Liver (tissue), 9 donors: ENCODE data around the gene OR10A6. TPM values are rescaled to one million over a fixed set of nuclear protein-coding genes. Genes with fewer than 3 reads are reported as not detected.

Experiments used
- DNase-seq: peaks from one replicate; pipeline ENCODE4 v3.0.0-alpha.2; 2017; ENCODE audit warnings: low spot score
- H3K27ac ChIP-seq, 2 donors: one replicate each; pipeline ENCODE4 v1.7.0; 2013; ENCODE audit warnings: inconsistent platforms in 2 of 2, low read length in 2 of 2, control low read depth in 1 of 2, low read depth in 1 of 2, mild to moderate bottlenecking in 1 of 2
- H3K27me3 ChIP-seq, 4 donors: one replicate each; pipeline versions ENCODE4 v1.6.1 to v1.7.0; 2013; ENCODE audit warnings: low read length in 3 of 4, inconsistent platforms in 1 of 4, mild to moderate bottlenecking in 1 of 4, moderate library complexity in 1 of 4; ENCODE audit not compliant: control insufficient read depth in 4 of 4, insufficient read depth in 4 of 4
- H3K36me3 ChIP-seq, 4 donors: one replicate each; pipeline versions ENCODE4 v1.6.1 to v1.7.0; 2013; ENCODE audit warnings: low read length in 3 of 4, mild to moderate bottlenecking in 3 of 4, low read depth in 1 of 4, moderate library complexity in 1 of 4; ENCODE audit not compliant: control insufficient read depth in 4 of 4, insufficient read depth in 3 of 4
- H3K4me1 ChIP-seq, 4 donors: one replicate each; pipeline versions ENCODE4 v1.6.1 to v1.7.0; 2013; ENCODE audit warnings: low read length in 3 of 4, mild to moderate bottlenecking in 3 of 4, moderate library complexity in 1 of 4; ENCODE audit not compliant: control insufficient read depth in 4 of 4, insufficient read depth in 4 of 4
- H3K4me3 ChIP-seq, 3 donors: one replicate each; pipeline versions ENCODE4 v1.6.1 to v1.7.0; 2013; ENCODE audit warnings: low read length in 3 of 3, control low read depth in 1 of 3, low read depth in 1 of 3, mild to moderate bottlenecking in 1 of 3
- H3K9ac ChIP-seq, 2 donors: one replicate each; pipeline ENCODE4 v1.7.0; 2013; ENCODE audit warnings: low read length in 2 of 2, mild to moderate bottlenecking in 2 of 2, moderate library complexity in 2 of 2, control low read depth in 1 of 2, low read depth in 1 of 2
- H3K9me3 ChIP-seq, 4 donors: one replicate each; pipeline versions ENCODE4 v1.6.1 to v1.7.0; 2013; ENCODE audit warnings: low read length in 3 of 4; ENCODE audit not compliant: control insufficient read depth in 4 of 4
- EGR1 ChIP-seq, 2 donors: IDR thresholded peaks; 2 replicates each; pipeline ENCODE4 v1.6.1; 2016 to 2018; ENCODE audit warnings: antibody characterized with exemption in 2 of 2, low read depth in 2 of 2
- FOXA1 ChIP-seq: IDR thresholded peaks from 2 replicates; pipeline ENCODE4 v1.6.1; 2016; ENCODE audit warnings: antibody characterized with exemption
- FOXA2 ChIP-seq: IDR thresholded peaks from 2 replicates; pipeline ENCODE4 v1.6.1; 2016; ENCODE audit warnings: antibody characterized with exemption
- GABPA ChIP-seq, 2 donors: IDR thresholded peaks in 1 of 2; conservative IDR thresholded peaks in 1 of 2; 2 replicates each; pipeline ENCODE4 v1.6.1; 2016; ENCODE audit warnings: antibody characterized with exemption in 2 of 2, mild to moderate bottlenecking in 1 of 2, moderate library complexity in 1 of 2
- HNF4A ChIP-seq, 2 donors: conservative IDR thresholded peaks; 2 replicates each; pipeline ENCODE4 v1.6.1; 2016; ENCODE audit warnings: antibody characterized with exemption in 2 of 2, mild to moderate bottlenecking in 2 of 2
- HNF4G ChIP-seq: IDR thresholded peaks from 2 replicates; pipeline ENCODE4 v1.6.1; 2016; ENCODE audit warnings: antibody characterized with exemption
- JUND ChIP-seq, 2 donors: IDR thresholded peaks; 2 replicates each; pipeline ENCODE4 v1.6.1; 2016; ENCODE audit warnings: antibody characterized with exemption in 2 of 2
- NR2F2 ChIP-seq: IDR thresholded peaks from 2 replicates; pipeline ENCODE4 v1.6.1; 2016; ENCODE audit warnings: antibody characterized with exemption
- RAD21 ChIP-seq, 2 donors: IDR thresholded peaks; 2 replicates each; pipeline ENCODE4 v1.6.1; 2016; ENCODE audit warnings: antibody characterized with exemption in 2 of 2, mild to moderate bottlenecking in 2 of 2
- RXRA ChIP-seq, 2 donors: IDR thresholded peaks; 2 replicates each; pipeline ENCODE4 v1.6.1; 2017 to 2018; ENCODE audit warnings: antibody characterized with exemption in 2 of 2, mild to moderate bottlenecking in 1 of 2
- SP1 ChIP-seq: IDR thresholded peaks from 2 replicates; pipeline ENCODE4 v1.6.1; 2018; ENCODE audit warnings: antibody characterized with exemption, mild to moderate bottlenecking
- TAF1 ChIP-seq: conservative IDR thresholded peaks from 2 replicates; pipeline ENCODE4 v1.6.1; 2016; ENCODE audit warnings: antibody characterized with exemption, mild to moderate bottlenecking
- YY1 ChIP-seq: IDR thresholded peaks from 2 replicates; pipeline ENCODE4 v1.6.1; 2016; ENCODE audit warnings: antibody characterized with exemption, mild to moderate bottlenecking
- whole genome bisulfite sequencing: extraction: QIAGEN DNeasy Blood & Tissue Kit; methylation state at CpG from one replicate; pipeline ENCODE4 v1.1.7; 2013; 5-methylcytosine and 5-hydroxymethylcytosine counted together
- polyA plus RNA-seq, 2 donors: library from polyadenylated mRNA; stranded (reverse) in 1 of 2; unstranded in 1 of 2; fragments of 200-250 nt in 1 of 2; fragments of >200 nt in 1 of 2; fragmentation: Nextera tagmentation in 1 of 2; extraction: Ambion mirVana in 1 of 2; gene quantifications; one replicate each; pipeline versions ENCODE4 v1.2.1 to v1.2.3, GENCODE V29; 2013 to 2015
- total RNA-seq, 2 donors: library from RNA; depleted of rRNA; stranded (reverse); fragments of >200 nt; gene quantifications; one replicate each; pipeline ENCODE4 v1.2.3, GENCODE V29; 2014
- TF ChIP-seq, protein P1 (sequence below): IDR thresholded peaks from 2 replicates; pipeline ENCODE4 v1.6.1; 2016; ENCODE audit warnings: antibody characterized with exemption
- TF ChIP-seq, protein P2 (sequence below): IDR thresholded peaks from 2 replicates; pipeline ENCODE4 v1.6.1; 2016; ENCODE audit warnings: antibody characterized with exemption, mild to moderate bottlenecking
- TF ChIP-seq, protein P3 (sequence below): fragments of 150-350 bp; IDR thresholded peaks from 2 replicates; pipeline ENCODE4 v1.5.1; 2017; ENCODE audit warnings: improper control_type of control experiment, low read depth, low read length; ENCODE audit not compliant: missing input control
- TF ChIP-seq, protein P4 (sequence below): IDR thresholded peaks from 2 replicates; pipeline ENCODE4 v1.6.1; 2016; ENCODE audit warnings: antibody characterized with exemption
- TF ChIP-seq, protein P5 (sequence below): IDR thresholded peaks from 2 replicates; pipeline ENCODE4 v1.6.1; 2016; ENCODE audit warnings: antibody characterized with exemption
- donor health status: healthy.
- donor health status: healthy.
- donor health status: healthy.
- donor health status: healthy.
- donor health status: healthy.

Gene OR10A6
- total and polyA plus RNA-seq, 4 donors = not detected

DNA sequence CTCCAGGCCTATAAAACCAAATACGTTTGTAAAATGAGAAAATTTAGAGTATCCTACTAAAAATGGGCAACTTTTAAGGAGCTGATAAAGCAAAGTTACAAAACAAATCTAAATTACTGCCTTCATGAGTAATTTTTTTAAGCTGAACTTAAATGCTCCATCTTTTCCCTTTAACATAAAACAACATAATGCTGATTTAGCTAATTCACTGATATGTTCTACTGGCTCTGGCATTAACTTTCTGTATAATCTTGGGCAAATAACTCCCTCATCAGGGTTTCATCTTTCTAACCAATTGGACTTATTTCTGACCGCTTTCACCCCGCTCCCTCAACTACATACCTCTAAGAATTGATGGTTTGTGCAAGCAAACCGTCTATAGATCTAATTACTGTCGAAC lies 10.1 kb upstream of the OR10A6 start:
- peaks cover 2 to 12% (median 11%) of the 10 kb centered on the region in 4 donors for H3K9me3 ChIP-seq
- TF ChIP-seq FOXA1 = no peak
- TF ChIP-seq, protein P1, sequence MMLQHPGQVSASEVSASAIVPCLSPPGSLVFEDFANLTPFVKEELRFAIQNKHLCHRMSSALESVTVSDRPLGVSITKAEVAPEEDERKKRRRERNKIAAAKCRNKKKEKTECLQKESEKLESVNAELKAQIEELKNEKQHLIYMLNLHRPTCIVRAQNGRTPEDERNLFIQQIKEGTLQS = no peak
- TF ChIP-seq FOXA2 = no peak
- no peak for TF ChIP-seq TAF1
- no peak for TF ChIP-seq YY1
- TF ChIP-seq, protein P2, sequence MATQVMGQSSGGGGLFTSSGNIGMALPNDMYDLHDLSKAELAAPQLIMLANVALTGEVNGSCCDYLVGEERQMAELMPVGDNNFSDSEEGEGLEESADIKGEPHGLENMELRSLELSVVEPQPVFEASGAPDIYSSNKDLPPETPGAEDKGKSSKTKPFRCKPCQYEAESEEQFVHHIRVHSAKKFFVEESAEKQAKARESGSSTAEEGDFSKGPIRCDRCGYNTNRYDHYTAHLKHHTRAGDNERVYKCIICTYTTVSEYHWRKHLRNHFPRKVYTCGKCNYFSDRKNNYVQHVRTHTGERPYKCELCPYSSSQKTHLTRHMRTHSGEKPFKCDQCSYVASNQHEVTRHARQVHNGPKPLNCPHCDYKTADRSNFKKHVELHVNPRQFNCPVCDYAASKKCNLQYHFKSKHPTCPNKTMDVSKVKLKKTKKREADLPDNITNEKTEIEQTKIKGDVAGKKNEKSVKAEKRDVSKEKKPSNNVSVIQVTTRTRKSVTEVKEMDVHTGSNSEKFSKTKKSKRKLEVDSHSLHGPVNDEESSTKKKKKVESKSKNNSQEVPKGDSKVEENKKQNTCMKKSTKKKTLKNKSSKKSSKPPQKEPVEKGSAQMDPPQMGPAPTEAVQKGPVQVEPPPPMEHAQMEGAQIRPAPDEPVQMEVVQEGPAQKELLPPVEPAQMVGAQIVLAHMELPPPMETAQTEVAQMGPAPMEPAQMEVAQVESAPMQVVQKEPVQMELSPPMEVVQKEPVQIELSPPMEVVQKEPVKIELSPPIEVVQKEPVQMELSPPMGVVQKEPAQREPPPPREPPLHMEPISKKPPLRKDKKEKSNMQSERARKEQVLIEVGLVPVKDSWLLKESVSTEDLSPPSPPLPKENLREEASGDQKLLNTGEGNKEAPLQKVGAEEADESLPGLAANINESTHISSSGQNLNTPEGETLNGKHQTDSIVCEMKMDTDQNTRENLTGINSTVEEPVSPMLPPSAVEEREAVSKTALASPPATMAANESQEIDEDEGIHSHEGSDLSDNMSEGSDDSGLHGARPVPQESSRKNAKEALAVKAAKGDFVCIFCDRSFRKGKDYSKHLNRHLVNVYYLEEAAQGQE = no peak
- TF ChIP-seq, protein P3, sequence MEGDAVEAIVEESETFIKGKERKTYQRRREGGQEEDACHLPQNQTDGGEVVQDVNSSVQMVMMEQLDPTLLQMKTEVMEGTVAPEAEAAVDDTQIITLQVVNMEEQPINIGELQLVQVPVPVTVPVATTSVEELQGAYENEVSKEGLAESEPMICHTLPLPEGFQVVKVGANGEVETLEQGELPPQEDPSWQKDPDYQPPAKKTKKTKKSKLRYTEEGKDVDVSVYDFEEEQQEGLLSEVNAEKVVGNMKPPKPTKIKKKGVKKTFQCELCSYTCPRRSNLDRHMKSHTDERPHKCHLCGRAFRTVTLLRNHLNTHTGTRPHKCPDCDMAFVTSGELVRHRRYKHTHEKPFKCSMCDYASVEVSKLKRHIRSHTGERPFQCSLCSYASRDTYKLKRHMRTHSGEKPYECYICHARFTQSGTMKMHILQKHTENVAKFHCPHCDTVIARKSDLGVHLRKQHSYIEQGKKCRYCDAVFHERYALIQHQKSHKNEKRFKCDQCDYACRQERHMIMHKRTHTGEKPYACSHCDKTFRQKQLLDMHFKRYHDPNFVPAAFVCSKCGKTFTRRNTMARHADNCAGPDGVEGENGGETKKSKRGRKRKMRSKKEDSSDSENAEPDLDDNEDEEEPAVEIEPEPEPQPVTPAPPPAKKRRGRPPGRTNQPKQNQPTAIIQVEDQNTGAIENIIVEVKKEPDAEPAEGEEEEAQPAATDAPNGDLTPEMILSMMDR = no peak
- no peak for TF ChIP-seq HNF4G
- TF ChIP-seq, protein P4, sequence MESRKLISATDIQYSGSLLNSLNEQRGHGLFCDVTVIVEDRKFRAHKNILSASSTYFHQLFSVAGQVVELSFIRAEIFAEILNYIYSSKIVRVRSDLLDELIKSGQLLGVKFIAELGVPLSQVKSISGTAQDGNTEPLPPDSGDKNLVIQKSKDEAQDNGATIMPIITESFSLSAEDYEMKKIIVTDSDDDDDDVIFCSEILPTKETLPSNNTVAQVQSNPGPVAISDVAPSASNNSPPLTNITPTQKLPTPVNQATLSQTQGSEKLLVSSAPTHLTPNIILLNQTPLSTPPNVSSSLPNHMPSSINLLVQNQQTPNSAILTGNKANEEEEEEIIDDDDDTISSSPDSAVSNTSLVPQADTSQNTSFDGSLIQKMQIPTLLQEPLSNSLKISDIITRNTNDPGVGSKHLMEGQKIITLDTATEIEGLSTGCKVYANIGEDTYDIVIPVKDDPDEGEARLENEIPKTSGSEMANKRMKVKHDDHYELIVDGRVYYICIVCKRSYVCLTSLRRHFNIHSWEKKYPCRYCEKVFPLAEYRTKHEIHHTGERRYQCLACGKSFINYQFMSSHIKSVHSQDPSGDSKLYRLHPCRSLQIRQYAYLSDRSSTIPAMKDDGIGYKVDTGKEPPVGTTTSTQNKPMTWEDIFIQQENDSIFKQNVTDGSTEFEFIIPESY = no peak
- no peak for TF ChIP-seq SP1
- TF ChIP-seq RXRA (IDR thresholded peaks at IDR 0.05) = no peak
- no peak for TF ChIP-seq RAD21 (IDR thresholded peaks at IDR 0.05)
- TF ChIP-seq JUND (IDR thresholded peaks at IDR 0.05) = no peak
- no peak for TF ChIP-seq GABPA (IDR thresholded peaks at IDR 0.05 in 1 of 2, conservative IDR thresholded peaks at IDR 0.05 in 1 of 2)
- no peak for TF ChIP-seq HNF4A (conservative IDR thresholded peaks at IDR 0.05)
- TF ChIP-seq EGR1 (IDR thresholded peaks at IDR 0.05; ENCODE audit: low read depth in 2 of 2) = no peak
- TF ChIP-seq, protein P5, sequence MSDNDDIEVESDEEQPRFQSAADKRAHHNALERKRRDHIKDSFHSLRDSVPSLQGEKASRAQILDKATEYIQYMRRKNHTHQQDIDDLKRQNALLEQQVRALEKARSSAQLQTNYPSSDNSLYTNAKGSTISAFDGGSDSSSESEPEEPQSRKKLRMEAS = no peak
- no peak for TF ChIP-seq NR2F2
- no peak overlapping the region for H3K27ac ChIP-seq
- no peaks in the 10 kb centered on the region for H3K27me3 ChIP-seq
- WGBS = 57% methylated on average over 5 of the region's 5 CpGs
- DNase-seq = no peak
- no peak overlapping the region for H3K4me3 ChIP-seq
- no peak overlapping the region for H3K9ac ChIP-seq
- H3K36me3 ChIP-seq = no peaks in the 10 kb centered on the region
- no peaks in the 10 kb centered on the region for H3K4me1 ChIP-seq
